Activated naive CD4-positive, alpha-beta T cell treated with anti-CD3 and anti-CD28 coated beads, Interleukin-2, amount 50 U/mL, for 72 hours (primary cell): ENCODE data around the gene AAK1. TPM values are rescaled to one million over a fixed set of nuclear protein-coding genes. Genes with fewer than 3 reads are reported as not detected.
A peak's percentile ranks its signal among the peaks of the same experiment; 100 is the strongest.
"Not testable (repeated sequence)": the region's sequence is repeated elsewhere in the genome, so short reads cannot be mapped to it uniquely, and the experiment has no call there.

Experiments
- ATAC-seq, 2 donors: fragments of 150-1000 bp; cut with Tn5 transposase; 2 replicates each; pipeline ENCODE4 v1.10.0; 2021; ENCODE audit warnings: mild to moderate bottlenecking in 2 of 2, moderate library complexity in 2 of 2
- DNase-seq, 2 donors: peaks; one replicate each; pipeline ENCODE4 v3.0.0; 2021 to 2022; ENCODE audit warnings: low spot score in 2 of 2
- H3K27ac Mint-ChIP-seq, 2 donors: one replicate each; pipeline ENCODE4 v1.8.0; 2022; ENCODE audit warnings: mild to moderate bottlenecking in 2 of 2, mixed read lengths in 2 of 2
- H3K36me3 Mint-ChIP-seq, 2 donors: one replicate each; pipeline ENCODE4 v1.8.0; 2022; ENCODE audit warnings: mixed read lengths in 2 of 2
- H3K9me3 Mint-ChIP-seq, 2 donors: one replicate each; pipeline ENCODE4 v1.8.0; 2022; ENCODE audit warnings: mixed read lengths in 2 of 2
- total RNA-seq, 2 donors: library from RNA; stranded (reverse); gene quantifications; one replicate each; pipeline ENCODE4 v1.2.3, GENCODE V29; 2022

Gene AAK1
- total RNA-seq, 2 donors from 2014 or later = 129 to 137 TPM

- DNase-seq = no peak
- peaks cover 15 to 33% of the 10 kb centered on the region in 2 donors for H3K36me3 Mint-ChIP-seq
- H3K27ac Mint-ChIP-seq = no peak overlapping the region
- H3K9me3 Mint-ChIP-seq = no peaks in the 10 kb centered on the region
- no peak for ATAC-seq
These were observed 182.1 kb downstream of the AAK1 start for GRCh38 chr2:69461404-69461803.

DNA sequence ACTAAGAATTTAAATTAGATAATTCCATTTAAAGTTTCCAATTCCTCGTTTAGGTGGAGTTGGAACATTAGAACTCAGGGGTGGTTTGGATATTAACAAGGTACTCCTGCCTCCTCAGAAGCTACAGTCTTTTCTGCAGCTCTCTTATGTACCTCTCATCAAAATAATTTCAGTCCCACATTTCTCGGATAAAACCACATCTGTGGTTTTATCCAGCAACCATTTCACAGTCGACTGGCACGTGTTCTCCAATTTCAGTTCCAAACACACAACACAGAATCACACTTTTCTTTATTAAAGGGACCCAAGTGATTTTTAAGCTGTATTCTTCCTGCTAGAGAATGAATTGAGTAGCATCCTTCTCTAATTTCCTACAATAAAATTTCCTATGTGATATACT lies 183.6 kb downstream of the AAK1 start:
- H3K9me3 Mint-ChIP-seq = no peaks in the 10 kb centered on the region
- no peak for ATAC-seq
- peaks cover 4 to 20% of the 10 kb centered on the region in 2 donors for H3K36me3 Mint-ChIP-seq
- DNase-seq = no peak
- H3K27ac Mint-ChIP-seq = no peak overlapping the region

DNA sequence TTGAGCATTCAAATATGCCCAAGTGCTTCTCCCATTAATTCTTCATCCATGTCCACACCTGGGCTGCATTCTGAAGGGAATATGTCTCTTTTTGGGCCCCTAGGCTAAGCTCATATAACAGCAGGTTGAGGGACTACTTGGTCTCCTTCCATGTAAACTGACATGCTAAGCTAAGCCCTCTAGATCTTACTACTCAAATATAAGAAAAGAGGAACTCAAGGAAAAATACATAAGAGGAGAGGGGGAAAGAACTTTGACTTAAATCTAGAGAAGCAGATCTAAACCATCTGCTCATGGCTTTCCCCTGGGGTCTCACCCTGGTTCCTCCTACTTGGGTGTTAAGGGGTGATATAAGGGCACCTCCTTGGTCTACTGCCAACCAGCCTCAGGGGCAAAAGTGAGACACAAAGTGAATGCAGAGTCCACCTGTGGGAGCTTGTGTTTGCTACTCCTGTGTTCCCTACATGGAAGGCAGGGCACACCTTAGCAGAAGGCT lies 186.5 kb downstream of the AAK1 start:
- DNase-seq (no peak), ATAC-seq (no peak)
- no peaks in the 10 kb centered on the region for H3K9me3 Mint-ChIP-seq
- H3K36me3 Mint-ChIP-seq = no peaks in the 10 kb centered on the region
- H3K27ac Mint-ChIP-seq = peak overlapping the region in 1 of 2 donors; percentile 13

GRCh38 chr2:69456154-69456553 lies 187.4 kb downstream of the AAK1 start:
- H3K27ac Mint-ChIP-seq = no peak overlapping the region
- H3K36me3 Mint-ChIP-seq = no peaks in the 10 kb centered on the region
- DNase-seq (no peak), ATAC-seq (no peak)
- H3K9me3 Mint-ChIP-seq = no peaks in the 10 kb centered on the region

DNA sequence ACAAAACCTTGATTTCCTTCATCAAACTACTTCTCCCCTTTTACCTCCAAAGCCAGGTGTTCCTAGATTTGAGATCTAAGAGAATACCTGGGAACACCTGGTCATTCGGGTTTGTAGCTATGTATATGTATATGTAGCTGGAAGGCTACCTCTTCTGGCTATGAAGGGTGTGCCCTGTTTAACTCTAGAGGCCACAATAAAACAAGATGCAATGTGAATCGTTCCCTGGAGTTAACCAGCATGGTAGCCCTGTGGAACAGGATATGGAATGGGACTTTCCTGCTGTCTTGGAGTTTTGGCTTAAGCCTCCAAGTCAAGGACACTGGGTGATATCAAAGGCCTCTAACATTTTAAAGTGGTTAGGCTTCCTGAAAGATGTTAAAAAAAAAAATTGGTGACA lies 188.6 kb downstream of the AAK1 start:
- no peak for DNase-seq
- no peaks in the 10 kb centered on the region for H3K36me3 Mint-ChIP-seq
- H3K9me3 Mint-ChIP-seq = no peaks in the 10 kb centered on the region
- H3K27ac Mint-ChIP-seq = peak overlapping the region; percentile 1 to 61
- no peak for ATAC-seq

- peak; percentile 94 to 96 for ATAC-seq
- Mint-ChIP-seq H3K27ac (peak overlapping the region; percentile 31 to 81), H3K36me3 (no peaks in the 10 kb centered on the region), H3K9me3 (no peaks in the 10 kb centered on the region)
- DNase-seq = peak in 1 of 2 donors; percentile 21
These were observed 189.9 kb downstream of the AAK1 start for GRCh38 chr2:69453475-69454129.

DNA sequence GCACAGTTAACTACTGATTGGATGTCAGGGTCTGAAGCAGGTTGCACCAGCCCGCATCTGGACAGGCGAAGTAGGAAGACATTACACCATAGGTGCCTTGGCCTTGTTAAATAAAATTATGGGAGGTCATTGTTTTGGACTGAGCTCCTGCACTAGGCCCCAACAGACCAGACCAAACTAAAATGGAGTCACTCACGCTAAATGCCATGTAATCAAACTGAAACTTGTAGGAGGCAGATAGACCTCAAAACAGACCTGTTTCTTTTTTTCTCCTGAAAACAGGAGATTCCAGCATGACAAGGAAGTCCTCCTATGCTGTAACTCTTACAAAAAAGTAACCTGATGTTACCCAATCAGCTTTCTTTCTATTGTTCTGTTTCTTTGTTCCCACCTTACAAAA lies 190.9 kb downstream of the AAK1 start:
- DNase-seq (no peak), ATAC-seq (no peak)
- Mint-ChIP-seq H3K9me3 (no peaks in the 10 kb centered on the region), H3K36me3 (no peaks in the 10 kb centered on the region), H3K27ac (peak overlapping the region in 1 of 2 donors; percentile 81)

GRCh38 chr2:69450735-69451416 lies 192.7 kb downstream of the AAK1 start:
- Mint-ChIP-seq H3K9me3 (no peaks in the 10 kb centered on the region), H3K36me3 (no peaks in the 10 kb centered on the region), H3K27ac (no peak overlapping the region)
- DNase-seq = no peak
- ATAC-seq = no peak

- Mint-ChIP-seq H3K27ac (no peak overlapping the region), H3K36me3 (no peaks in the 10 kb centered on the region), H3K9me3 (no peaks in the 10 kb centered on the region)
- ATAC-seq (no peak), DNase-seq (no peak)
These were observed 193.6 kb downstream of the AAK1 start for GRCh38 chr2:69449906-69450305.

DNA sequence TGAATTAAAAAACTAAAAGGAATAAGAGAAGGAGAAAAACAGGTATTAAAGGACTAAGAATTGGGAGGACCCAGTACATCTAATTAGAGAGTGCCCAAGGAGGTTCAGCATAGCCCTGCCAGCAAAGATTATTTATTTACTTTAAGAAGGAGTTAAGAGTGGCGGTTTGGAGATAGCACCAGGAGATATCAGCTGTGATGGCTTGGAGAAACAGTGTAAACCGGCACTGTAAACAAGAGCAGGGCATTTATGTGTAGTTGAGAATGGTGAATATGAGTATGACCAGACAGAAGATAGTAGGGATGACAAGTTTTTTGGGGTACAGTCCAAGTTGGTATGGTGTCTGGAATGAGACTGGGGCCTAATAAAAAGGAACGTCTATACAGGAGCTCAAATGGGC lies 199.9 kb downstream of the AAK1 start:
- not testable (repeated sequence) for DNase-seq, H3K27ac Mint-ChIP-seq, ATAC-seq
- Mint-ChIP-seq H3K36me3 (peaks cover 11% of the 10 kb centered on the region in 2 donors), H3K9me3 (peaks cover 10% of the 10 kb centered on the region in 2 donors)

GRCh38 chr2:69439499-69439898 lies 204.0 kb downstream of the AAK1 start:
- peaks cover 10% of the 10 kb centered on the region in 2 donors for H3K9me3 Mint-ChIP-seq
- DNase-seq, ATAC-seq: not testable (repeated sequence)
- peaks cover 12 to 21% of the 10 kb centered on the region in 2 donors for H3K36me3 Mint-ChIP-seq
- peak overlapping the region in 1 of 2 donors; percentile 96 for H3K27ac Mint-ChIP-seq

- DNase-seq (no peak), ATAC-seq (no peak)
- Mint-ChIP-seq H3K27ac (peak overlapping the region in 1 of 2 donors; percentile 96), H3K9me3 (peaks cover 10% of the 10 kb centered on the region in 2 donors), H3K36me3 (peaks cover 12 to 21% of the 10 kb centered on the region in 2 donors)
These were observed 205.0 kb downstream of the AAK1 start for GRCh38 chr2:69438580-69438979.

DNA sequence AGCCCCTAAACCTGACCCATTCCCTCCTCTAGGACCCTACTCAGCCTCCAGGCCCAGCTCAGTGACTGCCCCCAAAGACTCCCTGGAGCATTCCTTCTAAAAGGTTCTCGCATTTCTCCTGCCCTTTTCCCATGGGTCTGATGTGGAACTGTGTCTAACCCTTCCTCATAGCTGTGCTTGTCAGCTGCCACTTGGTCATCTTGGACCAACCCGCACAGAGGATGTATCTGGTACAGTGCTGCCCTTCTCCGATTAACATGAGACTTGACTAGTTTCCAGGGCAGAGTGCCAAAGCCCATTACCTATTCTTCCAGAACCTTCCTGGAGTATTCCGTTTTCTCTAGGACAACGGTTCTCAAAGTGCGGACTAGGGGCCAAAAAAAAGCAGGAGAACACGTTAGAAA lies 205.8 kb downstream of the AAK1 start:
- peak overlapping the region; percentile 96 to 98 for H3K27ac Mint-ChIP-seq
- H3K9me3 Mint-ChIP-seq = peaks cover 10% of the 10 kb centered on the region in 2 donors
- peaks cover 12 to 21% of the 10 kb centered on the region in 2 donors for H3K36me3 Mint-ChIP-seq
- DNase-seq = no peak
- peak in 1 of 2 donors; percentile 25 for ATAC-seq

DNA sequence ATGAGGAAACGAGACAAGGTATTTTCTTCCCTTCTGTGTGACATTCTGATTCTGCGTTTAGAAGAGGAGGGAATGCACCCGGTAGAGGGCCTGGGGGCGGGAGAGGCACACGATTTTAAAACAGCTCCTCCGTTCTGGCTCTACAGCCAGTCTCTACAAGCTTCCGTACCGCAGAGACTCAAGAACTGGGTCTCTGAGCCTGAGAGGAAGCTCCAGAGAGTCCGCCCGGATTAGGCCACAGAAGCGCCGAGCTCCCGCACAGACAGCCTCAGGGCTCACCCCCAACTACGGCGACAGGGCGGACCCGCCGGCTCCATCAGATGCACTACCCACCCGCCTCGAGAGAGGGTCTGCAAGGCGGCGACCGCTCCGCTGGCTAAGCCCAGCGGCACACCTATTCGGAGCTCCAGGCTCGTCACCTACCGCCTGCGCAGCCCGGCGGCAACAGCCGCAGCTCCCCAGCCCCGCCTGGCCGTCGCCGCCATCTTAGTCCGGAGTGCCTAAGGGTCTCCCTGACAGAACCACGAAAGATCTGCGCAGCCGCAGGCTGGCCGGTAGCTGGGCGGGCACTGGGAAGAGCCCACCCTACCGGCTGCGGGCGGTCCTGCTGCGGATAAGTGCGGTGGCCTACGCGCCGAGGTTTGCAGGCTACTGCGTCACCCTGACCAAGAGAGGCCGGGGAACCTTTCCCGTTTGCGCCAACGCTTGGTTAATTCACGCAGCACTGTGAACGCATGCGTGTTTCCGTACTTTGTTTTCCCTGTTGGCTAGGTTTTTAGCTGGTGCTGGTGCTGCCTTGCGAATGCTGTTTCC lies 206.4 kb downstream of the AAK1 start, which contains the start of gene NFU1:
Gene NFU1 (minus strand): TSS at position 498 of the 813 bp plus-strand sequence. CDS start 13 bp downstream, at position 485.
- H3K36me3 Mint-ChIP-seq = peaks cover 12 to 21% of the 10 kb centered on the region in 2 donors
- DNase-seq (peak; percentile 86 to 95), ATAC-seq (peak; percentile 94 to 97)
- H3K9me3 Mint-ChIP-seq = peaks cover 10% of the 10 kb centered on the region in 2 donors
- H3K27ac Mint-ChIP-seq = peak within 1 kb of the TSS; percentile 96 to 98

DNA sequence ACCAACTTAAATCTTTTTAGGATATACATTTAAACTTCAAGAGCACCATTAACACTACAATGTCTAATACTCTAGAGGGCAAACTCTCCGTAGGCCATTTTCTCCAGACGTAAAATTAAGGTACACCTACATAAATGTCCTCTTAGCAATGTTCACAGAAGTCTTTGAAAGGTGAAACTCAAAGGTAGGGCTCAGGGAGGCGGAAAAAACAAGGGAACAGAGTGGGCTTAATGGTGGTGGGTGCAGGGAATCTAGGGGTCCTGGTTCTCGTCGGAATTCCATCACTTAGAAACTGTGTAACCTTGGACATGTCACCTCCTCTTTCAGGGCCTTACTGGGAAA lies 207.0 kb downstream of the AAK1 start:
- H3K27ac Mint-ChIP-seq = peak overlapping the region; percentile 96 to 98
- no peak for DNase-seq
- ATAC-seq = peak in 1 of 2 donors; percentile 3
- H3K9me3 Mint-ChIP-seq = peaks cover 10% of the 10 kb centered on the region in 2 donors
- H3K36me3 Mint-ChIP-seq = peaks cover 12 to 21% of the 10 kb centered on the region in 2 donors

GRCh38 chr2:69434753-69435152 lies 208.8 kb downstream of the AAK1 start:
- ATAC-seq (no peak), DNase-seq (no peak)
- peaks cover 10% of the 10 kb centered on the region in 2 donors for H3K9me3 Mint-ChIP-seq
- no peak overlapping the region for H3K27ac Mint-ChIP-seq
- H3K36me3 Mint-ChIP-seq = peaks cover 11 to 19% of the 10 kb centered on the region in 2 donors
